A549 treated with RU486 at 1 μM for 4 hours (cell line): Measurements from ENCODE around the gene NAA20. TPM values are rescaled to one million over a fixed set of nuclear protein-coding genes. Genes with fewer than 3 reads are reported as not detected.

ENCODE experiments used
- total RNA-seq: library from RNA; stranded (reverse); fragments of 200-300 nt; extraction: Qiagen RNA extraction; gene quantifications from 5 replicates; pipeline ENCODE4 v1.2.3, GENCODE V29; 2022; ENCODE audit warnings: low read depth

Gene NAA20, protein sequence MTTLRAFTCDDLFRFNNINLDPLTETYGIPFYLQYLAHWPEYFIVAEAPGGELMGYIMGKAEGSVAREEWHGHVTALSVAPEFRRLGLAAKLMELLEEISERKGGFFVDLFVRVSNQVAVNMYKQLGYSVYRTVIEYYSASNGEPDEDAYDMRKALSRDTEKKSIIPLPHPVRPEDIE
- total RNA-seq: 140 to 171 TPM (median 146 TPM) in 5 replicates

GRCh38 chr20:20017001-20017843, at the start of gene NAA20:
NAA20 (plus strand) TSS chr20:20017362; CDS start chr20:20017397, 35 bp downstream.

GRCh38 chr20:20052074-20052970, 35.2 kb downstream of the NAA20 start, which contains the start of the genes CFAP61 and CRNKL1:
CFAP61 (plus strand) TSS chr20:20052532; CDS start chr20:20056654, 4,122 bp downstream.
CRNKL1 (minus strand) TSS chr20:20052466; CDS start chr20:20052342, 124 bp downstream.

Other genes with a start within 250 kb of the NAA20 start
- gene CRNKL1, start 35.1 kb downstream of the NAA20 start, total RNA-seq: 23.0 to 26.4 TPM (median 23.7 TPM) in 5 replicates
- 0.16 to 0.92 TPM (median 0.47 TPM) in 4 of 5 replicates, not detected in the other for gene CFAP61, start 35.2 kb downstream of the NAA20 start, total RNA-seq